Measurements from ENCODE around the gene DNAJC4. TPM values are rescaled to one million over a fixed set of nuclear protein-coding genes. Genes with fewer than 3 reads are reported as not detected.

The DNAJC4 gene
- total and polyA plus RNA-seq, 7 donors, result 22.9 to 45.8 (median 29.6) TPM

DNA sequence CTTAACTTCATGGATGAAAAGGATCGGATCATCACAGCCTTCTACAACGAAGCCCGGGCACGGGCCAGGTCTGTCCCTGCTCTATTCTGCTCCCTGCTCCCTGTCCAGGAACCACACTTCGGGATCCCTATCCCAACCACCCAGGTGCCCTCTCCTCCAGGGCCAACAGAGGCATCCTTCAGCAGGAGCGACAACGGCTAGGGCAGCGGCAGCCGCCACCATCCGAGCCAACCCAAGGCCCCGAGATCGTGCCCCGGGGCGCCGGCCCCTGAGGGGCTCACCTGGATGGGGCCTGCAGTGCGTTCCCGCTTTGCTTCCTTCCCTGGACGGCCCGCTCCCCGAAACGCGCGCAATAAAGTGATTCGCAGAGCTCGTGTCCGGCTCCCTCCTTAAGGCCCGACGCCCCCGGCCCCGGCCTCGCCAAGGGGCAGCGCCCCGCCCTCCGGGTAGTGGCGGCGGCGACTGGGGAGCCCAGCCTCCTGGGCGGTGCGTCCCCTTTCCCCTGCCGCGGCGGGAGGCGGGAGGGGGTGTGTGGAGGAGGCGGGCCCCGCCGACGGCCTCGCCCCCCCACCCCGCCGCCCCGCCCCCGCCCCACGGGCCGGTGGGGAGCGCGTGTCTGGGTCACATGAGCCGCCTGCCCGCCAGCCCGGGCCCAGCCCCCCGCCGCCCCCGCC lies 3.7 kb downstream of the DNAJC4 start, which contains the start of gene VEGFB:
Gene VEGFB, plus strand, starts transcription at position 672 of the 674 bp plus-strand sequence. CDS start 250 bp downstream, outside the sequence.
- H3K27ac ChIP-seq, result peak within 1 kb of the TSS; percentile 91
- no peaks in the 10 kb centered on the region for H3K9me3 ChIP-seq
- peaks cover 0 to 17% of the 10 kb centered on the region in 2 donors for H3K36me3 ChIP-seq (ENCODE audit: insufficient read depth in 1 of 2, low read depth in 1 of 2)
- peak within 1 kb of the TSS; percentile 78 for H3K4me3 ChIP-seq
- ATAC-seq, result peak; percentile 40 to 57 (median 50)
- WGBS, 3 donors, result 2 to 7% (median 3%) methylated on average over 30 to 59 of the region's 62 CpGs
- peak; percentile 79 to 81 for DNase-seq
- TF ChIP-seq, protein P1, sequence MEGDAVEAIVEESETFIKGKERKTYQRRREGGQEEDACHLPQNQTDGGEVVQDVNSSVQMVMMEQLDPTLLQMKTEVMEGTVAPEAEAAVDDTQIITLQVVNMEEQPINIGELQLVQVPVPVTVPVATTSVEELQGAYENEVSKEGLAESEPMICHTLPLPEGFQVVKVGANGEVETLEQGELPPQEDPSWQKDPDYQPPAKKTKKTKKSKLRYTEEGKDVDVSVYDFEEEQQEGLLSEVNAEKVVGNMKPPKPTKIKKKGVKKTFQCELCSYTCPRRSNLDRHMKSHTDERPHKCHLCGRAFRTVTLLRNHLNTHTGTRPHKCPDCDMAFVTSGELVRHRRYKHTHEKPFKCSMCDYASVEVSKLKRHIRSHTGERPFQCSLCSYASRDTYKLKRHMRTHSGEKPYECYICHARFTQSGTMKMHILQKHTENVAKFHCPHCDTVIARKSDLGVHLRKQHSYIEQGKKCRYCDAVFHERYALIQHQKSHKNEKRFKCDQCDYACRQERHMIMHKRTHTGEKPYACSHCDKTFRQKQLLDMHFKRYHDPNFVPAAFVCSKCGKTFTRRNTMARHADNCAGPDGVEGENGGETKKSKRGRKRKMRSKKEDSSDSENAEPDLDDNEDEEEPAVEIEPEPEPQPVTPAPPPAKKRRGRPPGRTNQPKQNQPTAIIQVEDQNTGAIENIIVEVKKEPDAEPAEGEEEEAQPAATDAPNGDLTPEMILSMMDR (IDR thresholded peaks at IDR 0.05), result no peak
- intact Hi-C loops (cut with DNase I), result no loop called here
- H3K4me1 ChIP-seq, result peaks cover 31% of the 10 kb centered on the region
- no peaks in the 10 kb centered on the region for H3K27me3 ChIP-seq (ENCODE audit: insufficient read depth in 3 of 3, low read length in 2 of 3)

DNA sequence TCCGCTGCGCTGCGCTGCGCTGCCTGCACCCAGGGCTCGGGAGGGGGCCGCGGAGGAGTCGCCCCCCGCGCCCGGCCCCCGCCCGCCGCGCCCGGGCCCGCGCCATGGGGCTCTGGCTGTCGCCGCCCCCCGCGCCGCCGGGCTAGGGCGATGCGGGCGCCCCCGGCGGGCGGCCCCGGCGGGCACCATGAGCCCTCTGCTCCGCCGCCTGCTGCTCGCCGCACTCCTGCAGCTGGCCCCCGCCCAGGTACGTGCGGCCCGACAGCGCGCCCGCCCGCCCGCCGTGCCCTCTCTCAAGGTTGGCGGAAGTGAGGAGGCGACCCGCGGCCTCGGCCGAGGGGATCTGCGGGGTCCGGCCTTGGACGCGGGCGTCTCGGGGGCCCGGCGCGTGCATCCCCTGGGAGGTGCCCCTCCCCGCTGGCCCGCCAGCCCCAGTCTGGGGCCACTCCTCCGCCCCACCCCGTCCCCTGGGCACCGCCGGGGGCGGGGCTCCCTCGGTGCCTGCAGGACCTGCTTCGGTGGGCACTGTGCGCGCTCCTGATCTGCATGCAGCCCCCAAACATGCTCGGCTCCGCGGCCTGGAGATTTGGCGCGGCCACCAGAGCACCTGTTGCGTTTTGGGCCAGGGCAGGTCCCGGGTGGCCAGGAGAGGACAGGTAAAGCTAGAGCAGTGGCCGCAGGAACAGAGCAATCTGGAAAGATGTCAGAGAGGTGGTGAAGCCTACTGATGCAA lies 4.5 kb downstream of the DNAJC4 start:
- Histone ChIP-seq H3K27ac (peak overlapping the region; percentile 91), H3K27me3 (ENCODE audit: insufficient read depth in 3 of 3, low read length in 2 of 3) (no peaks in the 10 kb centered on the region), H3K4me3 (peak overlapping the region; percentile 78), H3K9me3 (no peaks in the 10 kb centered on the region), H3K36me3 (ENCODE audit: insufficient read depth in 1 of 2, low read depth in 1 of 2) (peaks cover 0 to 18% of the 10 kb centered on the region in 2 donors), H3K4me1 (peaks cover 26% of the 10 kb centered on the region)
- WGBS, 3 donors, result 1 to 3% (median 2%) methylated on average over 34 to 80 of the region's 80 CpGs
- intact Hi-C loops (cut with DNase I), result no loop called here
- peak; percentile 46 to 58 (median 55) for ATAC-seq
- TF ChIP-seq, protein P1 (IDR thresholded peaks at IDR 0.05), result no peak
- DNase-seq, result peak; percentile 68 to 71

DNA sequence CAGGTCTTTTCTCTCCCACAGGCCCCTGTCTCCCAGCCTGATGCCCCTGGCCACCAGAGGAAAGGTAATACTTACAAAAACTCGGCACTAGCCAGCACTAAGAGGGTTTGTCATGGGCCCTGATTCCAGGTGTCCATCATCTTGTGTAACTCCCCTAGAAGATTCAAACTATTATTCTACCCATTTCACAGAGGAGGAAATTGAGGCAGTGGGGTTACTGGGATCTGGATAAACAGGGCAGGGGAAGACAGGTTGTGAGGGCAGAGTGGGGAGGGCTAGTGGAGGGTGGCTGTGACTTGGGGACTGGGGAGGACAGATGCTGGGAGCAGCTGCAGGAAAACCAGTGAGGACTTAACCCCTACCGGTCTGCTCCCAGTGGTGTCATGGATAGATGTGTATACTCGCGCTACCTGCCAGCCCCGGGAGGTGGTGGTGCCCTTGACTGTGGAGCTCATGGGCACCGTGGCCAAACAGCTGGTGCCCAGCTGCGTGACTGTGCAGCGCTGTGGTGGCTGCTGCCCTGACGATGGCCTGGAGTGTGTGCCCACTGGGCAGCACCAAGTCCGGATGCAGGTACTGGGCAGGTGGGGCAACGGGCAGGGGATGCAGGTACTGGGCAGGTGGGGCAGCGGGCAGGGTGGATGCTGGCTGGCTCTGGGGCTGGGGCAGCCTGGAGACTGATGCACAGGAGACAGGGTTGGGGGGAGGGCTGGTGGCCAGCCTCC lies 5.3 kb downstream of the DNAJC4 start:
- WGBS, 3 donors, result 48 to 63% (median 53%) methylated on average over 11 to 12 of the region's 12 CpGs
- H3K9me3 ChIP-seq, result no peaks in the 10 kb centered on the region
- ATAC-seq, result no peak
- peaks cover 31% of the 10 kb centered on the region for H3K4me1 ChIP-seq
- H3K27ac ChIP-seq, result peak overlapping the region; percentile 91
- TF ChIP-seq, protein P1 (IDR thresholded peaks at IDR 0.05), result no peak
- H3K27me3 ChIP-seq (ENCODE audit: insufficient read depth in 3 of 3, low read length in 2 of 3), result no peaks in the 10 kb centered on the region
- peaks cover 0 to 18% of the 10 kb centered on the region in 2 donors for H3K36me3 ChIP-seq (ENCODE audit: insufficient read depth in 1 of 2, low read depth in 1 of 2)
- intact Hi-C loops (cut with DNase I), result no loop called here
- H3K4me3 ChIP-seq, result peak overlapping the region; percentile 78
- DNase-seq, result peak in 1 of 2 donors; percentile 58

DNA sequence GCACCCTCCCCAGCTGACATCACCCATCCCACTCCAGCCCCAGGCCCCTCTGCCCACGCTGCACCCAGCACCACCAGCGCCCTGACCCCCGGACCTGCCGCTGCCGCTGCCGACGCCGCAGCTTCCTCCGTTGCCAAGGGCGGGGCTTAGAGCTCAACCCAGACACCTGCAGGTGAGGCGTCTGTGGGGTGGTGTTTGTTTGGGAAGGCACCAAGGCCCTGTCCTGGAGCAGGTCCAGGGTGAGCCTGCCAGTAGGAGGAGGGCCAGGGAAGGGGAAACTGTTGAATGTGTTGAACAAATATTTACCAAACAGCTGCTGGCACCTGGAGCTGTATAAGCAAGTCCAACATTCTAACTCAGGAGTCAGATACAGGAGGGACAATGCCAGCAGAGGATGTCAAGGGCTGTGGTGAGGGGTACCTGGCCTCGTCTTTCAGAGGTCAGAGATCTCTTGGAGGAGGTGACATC lies 7.2 kb downstream of the DNAJC4 start:
- H3K27me3 ChIP-seq (ENCODE audit: insufficient read depth in 3 of 3, low read length in 2 of 3), result no peaks in the 10 kb centered on the region
- H3K9me3 ChIP-seq, result no peaks in the 10 kb centered on the region
- H3K27ac ChIP-seq, result no peak overlapping the region
- peak in 1 of 2 donors; percentile 48 for DNase-seq
- WGBS, 3 donors, result 67 to 76% (median 71%) methylated on average over 12 of the region's 12 CpGs
- ATAC-seq, result no peak
- no peak overlapping the region for H3K4me3 ChIP-seq
- intact Hi-C loops (cut with DNase I), result no loop called here
- peaks cover 24% of the 10 kb centered on the region for H3K4me1 ChIP-seq
- H3K36me3 ChIP-seq (ENCODE audit: insufficient read depth in 1 of 2, low read depth in 1 of 2), result peaks cover 0 to 18% of the 10 kb centered on the region in 2 donors
- TF ChIP-seq, protein P1 (IDR thresholded peaks at IDR 0.05), result no peak

Data from psoas muscle (tissue), 8 donors.